Activated CD8-positive, alpha-beta memory T cell treated with anti-CD3 and anti-CD28 coated beads, Interleukin-2, amount 10 ng/mL, durations not matched to agents 7 days and 5 days (primary cell): ENCODE results near the gene TMOD4. TPM values are rescaled to one million over a fixed set of nuclear protein-coding genes. Genes with fewer than 3 reads are reported as not detected.

Experiments used
- ATAC-seq: fragments of 150-1000 bp; cut with Tn5 transposase; one replicate; pipeline ENCODE4 v1.10.0; 2021; ENCODE audit warnings: moderate library complexity
- CTCF ChIA-PET: fragments of 350-600 bp; sonication (Branson Sonifier 250); formaldehyde crosslinking; loops from one replicate; lab custom pipeline; 2021; ENCODE audit warnings: antibody characterized with exemption; lab: Charles Lee
- DNase-seq: peaks from one replicate; pipeline ENCODE4 v3.0.0-alpha.2; 2020
- H3K27ac Mint-ChIP-seq: one replicate; pipeline ENCODE4 v1.8.0; 2021; ENCODE audit warnings: mild to moderate bottlenecking, mixed read lengths
- H3K27me3 Mint-ChIP-seq: one replicate; pipeline ENCODE4 v1.8.0; 2021; ENCODE audit warnings: mixed read lengths
- H3K36me3 Mint-ChIP-seq: one replicate; pipeline ENCODE4 v1.8.0; 2021; ENCODE audit warnings: mild to moderate bottlenecking, mixed read lengths
- H3K4me1 Mint-ChIP-seq: one replicate; pipeline ENCODE4 v1.8.0; 2021; ENCODE audit warnings: mixed read lengths
- H3K4me3 Mint-ChIP-seq: one replicate; pipeline ENCODE4 v1.8.0; 2021; ENCODE audit warnings: mild to moderate bottlenecking, moderate library complexity, mixed read lengths
- H3K9me3 Mint-ChIP-seq: one replicate; pipeline ENCODE4 v1.8.0; 2022; ENCODE audit warnings: low read depth, mixed read lengths
- total RNA-seq, 2 experiments: library from RNA; stranded (reverse); gene quantifications; one replicate each; pipeline ENCODE4 v1.2.3, GENCODE V29; 2021

The TMOD4 gene
- total RNA-seq, 2 experiments from 2014 or later: 2.9 to 3.6 TPM

GRCh38 chr1:151133018-151133806 is 42.6 kb downstream of the TMOD4 start:
- no peak overlapping the region for H3K4me3 Mint-ChIP-seq
- H3K27me3 Mint-ChIP-seq: peaks cover 16% of the 10 kb centered on the region
- no peak for ATAC-seq
- H3K4me1 Mint-ChIP-seq: peaks cover 15% of the 10 kb centered on the region
- no peak overlapping the region for H3K27ac Mint-ChIP-seq
- no peaks in the 10 kb centered on the region for H3K36me3 Mint-ChIP-seq
- CTCF ChIA-PET: interaction anchor here (1.1 kb wide), 1 partner anchor 33 kb away, joined by 3 read pairs; no protein-coding TSS in a partner anchor
- H3K9me3 Mint-ChIP-seq: no peaks in the 10 kb centered on the region
- no peak for DNase-seq

GRCh38 chr1:151132335-151133017 is 43.3 kb downstream of the TMOD4 start:
- Mint-ChIP-seq H3K27me3 (peaks cover 16% of the 10 kb centered on the region), H3K36me3 (no peaks in the 10 kb centered on the region), H3K9me3 (no peaks in the 10 kb centered on the region), H3K27ac (no peak overlapping the region), H3K4me3 (no peak overlapping the region), H3K4me1 (peaks cover 15% of the 10 kb centered on the region)
- CTCF ChIA-PET: interaction anchor here (1.1 to 2.4 kb wide), 2 partner anchors 32 to 33 kb away, joined by 3 to 11 read pairs; no protein-coding TSS in a partner anchor
- DNase-seq: no peak
- ATAC-seq: no peak

- peak overlapping the region; percentile 1 for H3K27ac Mint-ChIP-seq
- peak overlapping the region; percentile 64 for H3K4me3 Mint-ChIP-seq
- peaks cover 15% of the 10 kb centered on the region for H3K4me1 Mint-ChIP-seq
- no peaks in the 10 kb centered on the region for H3K9me3 Mint-ChIP-seq
- CTCF ChIA-PET: interaction anchor here (1.0 to 2.9 kb wide), 5 partner anchors 9 to 106 kb away, joined by 3 to 11 read pairs (median 4); no protein-coding TSS in a partner anchor
- no peak for DNase-seq
- H3K27me3 Mint-ChIP-seq: peaks cover 16% of the 10 kb centered on the region
- no peaks in the 10 kb centered on the region for H3K36me3 Mint-ChIP-seq
- no peak for ATAC-seq
These were observed 44.0 kb downstream of the TMOD4 start for GRCh38 chr1:151131701-151132334.

- CTCF ChIA-PET: interaction anchor here (1.0 to 2.9 kb wide), 7 partner anchors 10 to 107 kb away, joined by 3 to 11 read pairs (median 4); no protein-coding TSS in a partner anchor
- H3K9me3 Mint-ChIP-seq: no peaks in the 10 kb centered on the region
- peaks cover 15% of the 10 kb centered on the region for H3K4me1 Mint-ChIP-seq
- H3K27me3 Mint-ChIP-seq: peaks cover 16% of the 10 kb centered on the region
- peak overlapping the region; percentile 1 for H3K27ac Mint-ChIP-seq
- ATAC-seq: peak; percentile 98
- peak; percentile 82 for DNase-seq
- no peaks in the 10 kb centered on the region for H3K36me3 Mint-ChIP-seq
- H3K4me3 Mint-ChIP-seq: peak overlapping the region; percentile 64
These were observed 44.7 kb downstream of the TMOD4 start for GRCh38 chr1:151130987-151131586.

- CTCF ChIA-PET: interaction anchor here (1.2 kb wide), 2 partner anchors 11 to 27 kb away, joined by 4 to 5 read pairs; no protein-coding TSS in a partner anchor
- ATAC-seq (no peak), DNase-seq (no peak)
- Mint-ChIP-seq H3K27ac (no peak overlapping the region), H3K36me3 (peaks cover 3% of the 10 kb centered on the region), H3K9me3 (no peaks in the 10 kb centered on the region), H3K27me3 (peaks cover 16% of the 10 kb centered on the region), H3K4me3 (no peak overlapping the region), H3K4me1 (peaks cover 13% of the 10 kb centered on the region)
These were observed 47.0 kb downstream of the TMOD4 start for GRCh38 chr1:151128800-151129199.

GRCh38 chr1:151124763-151125403 is 50.9 kb downstream of the TMOD4 start:
- CTCF ChIA-PET: no interaction called here
- no peak overlapping the region for H3K4me3 Mint-ChIP-seq
- H3K9me3 Mint-ChIP-seq: no peaks in the 10 kb centered on the region
- ATAC-seq (no peak), DNase-seq (no peak)
- peaks cover 7% of the 10 kb centered on the region for H3K36me3 Mint-ChIP-seq
- H3K27me3 Mint-ChIP-seq: no peaks in the 10 kb centered on the region
- H3K4me1 Mint-ChIP-seq: no peaks in the 10 kb centered on the region
- no peak overlapping the region for H3K27ac Mint-ChIP-seq

Other genes with a start within 250 kb of the TMOD4 start
- 10 to 100 TPM; 61.5 to 67.6 TPM for gene SETDB1, start 249.6 kb downstream of the TMOD4 start, total RNA-seq
- 100 to 1,000 TPM; 144 to 170 TPM for gene CERS2, start 201.1 kb downstream of the TMOD4 start, total RNA-seq
- under 1 TPM in 1 of 2 experiments, not detected in 1; 0.23 TPM for gene ANXA9, start 193.7 kb downstream of the TMOD4 start, total RNA-seq
- 1 to 10 TPM; 4.2 to 7.0 TPM for gene MINDY1, start 169.1 kb downstream of the TMOD4 start, total RNA-seq
- gene PRUNE1, start 167.5 kb downstream of the TMOD4 start, total RNA-seq: 10 to 100 TPM; 14.7 to 17.4 TPM
- 1 to 10 TPM; 1.0 to 2.0 TPM for gene BNIPL, start 139.4 kb downstream of the TMOD4 start, total RNA-seq
- gene C1orf56, start 128.2 kb downstream of the TMOD4 start, total RNA-seq: 1 to 10 TPM; 1.2 to 2.0 TPM
- 100 to 1,000 TPM; 214 to 235 TPM for gene CDC42SE1, start 116.4 kb downstream of the TMOD4 start, total RNA-seq
- 1 to 10 TPM; 4.1 to 5.0 TPM for gene MLLT11, start 115.6 kb downstream of the TMOD4 start, total RNA-seq
- gene GABPB2, start 105.2 kb downstream of the TMOD4 start, total RNA-seq: 10 to 100 TPM; 20.0 to 23.9 TPM
- 1 to 10 TPM in 1 of 2 experiments, under 1 TPM in 1; 0.84 to 1.7 TPM for gene SEMA6C, start 29.4 kb downstream of the TMOD4 start, total RNA-seq
- 10 to 100 TPM; 14.5 to 17.6 TPM for gene TNFAIP8L2, start 19.3 kb downstream of the TMOD4 start, total RNA-seq
- 1 to 10 TPM; 4.4 to 4.9 TPM for gene LYSMD1, start 10.1 kb downstream of the TMOD4 start, total RNA-seq
- gene SCNM1, start 9.8 kb downstream of the TMOD4 start, total RNA-seq: 10 to 100 TPM; 60.6 to 69.6 TPM
- 10 to 100 TPM; 78.3 to 86.2 TPM for gene VPS72, start 14.2 kb upstream of the TMOD4 start, total RNA-seq
- 10 to 100 TPM; 55.2 to 70.3 TPM for gene PIP5K1A, start 22.6 kb upstream of the TMOD4 start, total RNA-seq
- 100 to 1,000 TPM; 187 to 223 TPM for gene PSMD4, start 78.8 kb upstream of the TMOD4 start, total RNA-seq
- gene ZNF687, start 106.3 kb upstream of the TMOD4 start, total RNA-seq: 10 to 100 TPM; 29.9 to 35.7 TPM
- 10 to 100 TPM; 68.5 to 73.9 TPM for gene PI4KB, start 151.4 kb upstream of the TMOD4 start, total RNA-seq
- 100 to 1,000 TPM; 109 to 139 TPM for gene RFX5, start 171.3 kb upstream of the TMOD4 start, total RNA-seq
- not detected for gene SELENBP1, start 196.7 kb upstream of the TMOD4 start, total RNA-seq
- 100 to 1,000 TPM; 284 to 365 TPM for gene PSMB4, start 223.6 kb upstream of the TMOD4 start, total RNA-seq